Activated effector memory CD4-positive, alpha-beta T cell treated with anti-CD3 and anti-CD28 coated beads, Interleukin-2, amount 50 U/mL, for 16 hours (primary cell): Measurements from ENCODE around the gene SNN.

ENCODE experiments used
- DNase-seq: peaks from one replicate; pipeline ENCODE4 v3.0.0-alpha.2; 2020

Gene SNN

DNA sequence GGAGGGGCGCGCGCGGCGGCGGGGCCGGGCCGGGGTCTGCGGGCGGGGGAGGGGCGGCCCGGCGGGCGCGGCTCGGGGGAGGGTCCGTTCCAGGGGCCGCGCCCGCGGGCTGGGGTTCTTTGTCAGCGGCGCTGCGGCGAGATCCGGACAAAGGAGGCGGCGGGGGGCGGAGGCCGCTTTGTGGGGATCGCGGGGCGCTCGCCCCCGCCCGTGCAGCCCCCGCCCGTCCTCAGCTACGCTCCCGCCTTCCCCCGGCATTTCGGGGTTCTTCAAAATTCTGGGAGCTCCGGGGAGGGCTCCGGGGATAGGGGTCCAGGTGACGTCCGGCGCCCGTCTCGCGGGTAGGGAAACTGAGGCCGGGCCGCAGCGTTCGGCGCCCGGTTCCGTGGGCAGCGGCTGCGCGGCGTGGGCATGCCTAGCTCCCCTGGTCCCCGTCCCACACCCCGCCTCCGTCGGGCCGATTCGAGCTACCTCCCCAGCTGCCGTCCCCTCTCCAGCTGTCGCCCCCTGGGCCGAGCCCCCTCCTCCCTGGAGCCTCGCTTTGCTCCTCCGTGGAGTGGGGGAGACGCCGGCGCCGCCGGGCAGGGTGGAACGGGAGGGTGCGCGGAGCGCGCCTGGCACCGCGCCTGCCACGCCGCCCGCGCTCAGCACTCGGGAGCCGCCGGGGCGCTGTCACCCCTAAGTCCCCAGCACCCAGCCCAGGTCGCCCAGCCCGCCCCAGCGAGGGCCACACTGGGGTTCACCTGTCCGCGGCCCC is 546 bp downstream of the SNN start:
- peak; percentile 72 for DNase-seq

DNA sequence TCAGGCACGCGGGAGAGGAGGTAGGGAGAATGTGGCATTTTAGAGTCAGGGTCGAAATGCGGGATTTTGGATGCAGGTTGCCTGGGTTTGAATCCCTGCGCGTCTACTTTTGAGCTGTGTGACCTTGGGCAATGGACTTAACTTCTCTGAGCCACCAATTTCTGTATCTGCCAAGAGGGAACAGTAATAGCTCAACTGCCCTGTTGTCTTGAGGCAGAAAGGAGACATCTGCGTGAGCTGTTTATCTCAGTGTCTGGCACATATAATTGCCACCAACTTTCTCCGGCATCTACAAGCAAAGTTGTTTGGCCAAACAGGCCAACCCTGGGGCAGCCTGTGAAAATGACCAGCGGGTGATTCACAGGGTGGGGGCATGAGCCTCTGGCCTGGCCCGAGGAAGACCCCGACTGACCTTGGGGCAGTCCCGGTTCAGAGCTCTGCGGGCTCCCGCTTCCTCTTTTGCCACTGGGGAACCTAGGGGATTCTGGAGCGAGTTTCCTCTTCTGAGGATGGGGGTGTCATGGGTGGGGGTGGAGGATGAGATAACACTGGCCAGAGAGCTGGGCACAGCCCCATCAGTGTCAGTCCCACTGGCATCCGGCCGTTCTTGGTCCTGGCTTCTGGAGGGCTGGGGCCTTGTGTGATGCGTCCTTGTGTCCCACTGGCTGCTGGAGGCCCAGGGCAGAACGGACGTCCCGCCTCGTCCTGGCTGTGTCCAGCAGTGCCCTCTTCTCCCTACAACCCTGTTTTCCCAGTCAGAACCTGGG is 1.3 kb downstream of the SNN start:
- no peak for DNase-seq

DNA sequence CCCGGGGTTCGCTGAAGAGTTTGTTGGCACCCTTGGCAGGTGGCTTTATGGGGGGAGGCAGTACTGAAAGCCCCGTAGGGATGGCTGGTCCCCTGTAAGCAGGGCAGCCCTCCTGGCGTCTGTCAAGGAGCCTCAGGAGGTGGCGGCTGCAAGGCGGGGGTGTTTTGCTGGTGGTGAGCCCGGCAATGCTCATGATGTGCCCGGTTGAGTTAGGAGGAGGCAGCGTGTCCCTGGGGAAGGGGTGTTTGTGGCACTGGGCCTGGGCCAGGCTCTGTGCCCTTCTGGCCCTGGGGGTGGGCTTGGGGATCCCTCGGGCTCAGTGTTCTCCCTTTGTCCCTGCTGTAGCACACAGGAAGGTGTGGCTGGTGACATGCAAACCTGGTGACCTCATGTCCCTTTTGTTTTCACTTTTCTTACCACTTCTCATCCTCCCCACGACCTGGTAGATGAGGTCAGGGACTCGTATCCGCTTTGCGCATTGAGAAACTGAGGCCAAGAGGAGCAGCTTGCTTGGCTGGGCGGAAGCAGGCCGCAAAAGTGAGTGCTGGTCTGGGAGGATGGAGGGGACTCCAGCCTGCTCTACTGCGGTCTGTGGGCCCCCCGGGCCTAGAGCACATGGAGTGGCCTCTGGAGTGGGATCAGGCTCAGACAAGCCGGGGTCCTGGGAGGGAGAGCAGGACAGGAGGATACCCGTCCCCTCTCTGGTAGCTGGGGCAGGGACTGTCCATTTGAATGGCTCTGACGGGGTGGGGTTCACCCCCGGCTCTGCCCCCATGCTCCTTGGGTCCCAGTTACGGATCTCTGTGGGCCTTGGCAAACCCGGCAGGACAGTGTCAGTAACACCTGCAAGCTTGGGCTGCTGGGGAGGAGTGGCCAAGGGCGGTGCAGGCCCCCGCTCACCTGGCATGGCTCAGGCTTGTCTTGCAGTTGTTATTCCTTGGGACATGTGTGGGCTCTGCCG is 2.2 kb downstream of the SNN start:
- no peak for DNase-seq

DNA sequence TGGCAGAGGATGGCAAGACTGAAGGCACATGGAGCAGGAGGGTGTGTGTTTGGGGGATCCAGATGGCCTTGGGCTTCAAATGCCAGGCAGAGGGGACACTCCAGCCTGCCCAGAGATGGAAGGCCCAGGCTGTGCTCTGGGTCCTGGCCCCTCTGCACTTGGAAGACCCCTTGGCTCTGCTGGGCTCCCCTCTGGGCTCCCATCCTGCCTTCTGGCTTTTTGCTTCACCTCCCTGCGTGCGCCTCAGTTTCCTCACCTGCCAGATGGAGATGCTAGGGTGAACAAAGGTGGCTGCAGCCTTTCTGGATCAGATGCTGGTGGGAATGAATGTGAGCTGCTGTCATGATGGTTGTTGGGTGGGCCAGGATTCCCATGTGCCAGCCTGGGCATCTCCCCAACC is 3.0 kb downstream of the SNN start:
- DNase-seq = no peak

DNA sequence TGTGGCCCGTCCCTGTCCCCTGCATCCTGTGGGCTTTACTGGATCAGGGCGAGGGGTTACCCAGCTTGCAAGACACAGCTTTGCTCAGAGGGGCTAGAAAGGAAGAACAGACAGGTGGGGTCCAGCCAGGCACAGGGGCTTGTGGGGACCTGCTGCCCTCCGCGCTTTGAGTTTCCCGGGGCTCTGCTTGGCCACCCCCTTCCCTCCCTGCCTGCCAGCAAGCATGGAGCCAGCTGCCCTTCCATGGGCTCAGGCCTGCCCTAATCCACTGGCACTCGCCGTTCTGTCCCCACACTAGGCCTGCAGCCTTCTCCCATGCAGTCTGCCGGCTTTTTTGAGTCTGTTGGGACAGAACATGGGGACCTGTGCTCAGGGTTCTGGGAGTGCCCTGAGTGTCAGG is 3.4 kb downstream of the SNN start:
- no peak for DNase-seq

DNA sequence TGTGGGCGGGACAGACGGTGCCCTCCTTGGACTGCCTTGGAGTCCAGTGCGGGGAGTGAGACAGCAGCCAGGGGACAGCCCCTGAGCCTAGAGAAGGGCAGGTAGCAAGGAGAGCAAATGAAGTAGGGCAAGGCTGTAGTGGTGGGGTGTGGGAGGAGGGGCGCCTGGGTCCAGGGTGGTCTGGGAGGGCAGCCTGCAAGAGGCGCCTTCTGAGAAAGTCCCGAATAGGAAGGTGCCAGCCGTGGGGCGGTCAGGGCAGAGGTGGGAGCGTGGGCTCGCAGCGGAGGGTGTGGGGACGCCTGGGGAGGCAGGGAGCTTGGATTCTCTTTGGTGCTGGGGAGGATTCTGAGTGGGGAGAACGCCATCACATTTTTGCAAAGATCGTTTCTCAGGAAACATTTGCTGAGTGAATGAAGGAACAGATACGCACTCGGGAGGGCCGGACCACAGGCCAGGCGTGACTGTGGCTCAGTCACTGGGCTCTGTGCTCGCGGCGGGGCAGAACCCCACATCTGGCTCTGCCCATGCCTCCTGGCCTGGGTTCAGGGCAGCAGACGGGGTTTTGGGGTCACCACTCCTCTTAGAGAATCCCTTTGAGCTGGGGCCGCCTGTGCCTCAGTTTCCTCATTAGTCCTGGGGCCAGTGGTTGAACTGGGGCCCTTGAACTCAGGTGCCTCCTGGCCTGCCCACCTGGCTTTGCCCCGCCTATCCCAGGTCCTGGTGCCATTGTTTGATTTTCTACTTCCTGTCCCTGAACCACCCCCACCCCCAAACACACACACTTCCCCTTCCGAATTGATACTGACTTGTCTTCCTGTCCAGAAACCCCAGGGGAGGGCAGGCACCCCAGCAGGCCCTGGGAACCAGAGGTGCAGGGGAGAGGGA is 4.2 kb downstream of the SNN start:
- DNase-seq = no peak

DNA sequence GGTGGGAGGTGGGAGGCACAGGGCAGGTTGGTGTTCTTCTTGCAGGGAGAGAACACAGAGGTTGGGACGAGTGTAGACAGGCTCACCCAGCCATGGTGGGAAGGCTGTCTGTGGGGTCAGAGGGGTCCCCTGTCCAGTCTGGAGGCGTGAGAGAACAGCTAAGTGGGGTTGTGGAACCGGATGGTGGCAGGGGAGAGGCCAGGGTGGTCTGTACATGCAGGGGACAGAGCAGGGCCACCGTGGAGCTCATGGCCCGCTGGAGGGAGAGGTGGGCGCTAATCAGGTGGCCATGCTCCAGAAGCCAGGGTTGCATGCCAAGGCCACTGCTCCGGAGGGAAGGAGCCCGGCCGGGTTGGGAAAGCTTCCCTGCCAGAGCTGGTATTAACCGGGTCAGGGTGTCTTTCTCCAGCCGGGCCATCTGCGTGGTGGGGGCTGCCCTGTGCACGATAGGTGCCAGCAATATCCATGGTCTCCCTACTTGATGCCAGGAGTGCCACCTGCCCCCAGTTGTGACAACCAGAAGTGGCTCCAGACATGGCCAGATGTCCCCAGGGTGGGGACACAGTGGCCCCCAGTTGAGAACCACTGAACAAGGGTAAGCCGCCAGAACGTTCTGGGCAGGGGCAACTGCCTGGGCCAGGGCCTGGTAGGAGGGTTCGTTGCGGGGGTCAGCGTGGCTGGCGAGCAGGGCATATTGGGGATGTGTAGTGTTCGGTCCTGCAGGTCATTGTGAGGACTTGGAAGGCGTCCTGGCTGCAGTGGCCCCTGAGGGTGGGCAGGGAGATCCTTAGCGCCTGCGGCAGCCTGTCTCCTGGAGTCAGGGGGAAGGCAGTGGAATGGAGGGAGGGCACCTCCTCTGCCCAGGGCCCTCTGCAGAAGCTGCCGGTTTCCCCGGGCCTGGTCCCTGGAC is 5.1 kb downstream of the SNN start:
- DNase-seq = no peak

DNA sequence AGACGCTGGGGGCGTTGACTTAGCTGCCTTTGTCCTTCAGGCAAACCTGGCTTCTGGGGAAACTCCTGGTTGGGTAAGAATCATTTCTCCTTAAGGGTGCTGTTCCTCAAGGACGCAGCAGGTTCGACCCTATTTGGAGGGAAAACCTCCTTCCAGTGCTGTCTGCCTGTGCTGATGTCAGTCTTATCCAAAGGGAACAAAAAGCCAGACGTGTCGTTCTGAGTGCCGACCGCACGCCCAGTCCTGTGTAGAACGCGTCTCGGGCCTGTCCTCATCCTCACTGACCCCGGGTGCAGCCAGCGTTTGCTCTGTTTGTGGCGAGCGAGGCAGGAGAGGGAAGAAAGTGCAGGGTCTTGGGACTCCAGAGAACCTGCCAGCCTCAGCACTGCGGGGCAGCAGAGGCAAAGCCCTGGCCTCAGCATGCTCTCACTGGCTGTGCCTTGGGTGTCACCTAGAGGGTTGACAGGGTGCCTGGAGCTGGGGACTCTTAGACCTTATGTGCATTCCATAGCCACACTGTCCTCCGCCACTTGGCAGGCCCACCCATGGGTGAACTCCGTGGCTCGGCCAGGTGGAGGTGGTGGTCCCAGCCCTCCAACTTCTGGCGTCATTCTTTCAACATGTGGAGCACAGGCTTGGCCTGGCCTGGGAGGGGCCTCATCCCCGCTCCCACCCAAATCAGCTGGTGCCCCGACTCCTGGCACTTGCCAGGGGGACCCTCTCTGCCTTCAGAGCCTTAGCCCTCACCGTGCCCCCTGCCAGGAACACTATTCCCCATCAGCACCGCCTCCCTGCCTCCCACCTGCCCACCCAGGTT is 6.0 kb downstream of the SNN start:
- DNase-seq = no peak

DNA sequence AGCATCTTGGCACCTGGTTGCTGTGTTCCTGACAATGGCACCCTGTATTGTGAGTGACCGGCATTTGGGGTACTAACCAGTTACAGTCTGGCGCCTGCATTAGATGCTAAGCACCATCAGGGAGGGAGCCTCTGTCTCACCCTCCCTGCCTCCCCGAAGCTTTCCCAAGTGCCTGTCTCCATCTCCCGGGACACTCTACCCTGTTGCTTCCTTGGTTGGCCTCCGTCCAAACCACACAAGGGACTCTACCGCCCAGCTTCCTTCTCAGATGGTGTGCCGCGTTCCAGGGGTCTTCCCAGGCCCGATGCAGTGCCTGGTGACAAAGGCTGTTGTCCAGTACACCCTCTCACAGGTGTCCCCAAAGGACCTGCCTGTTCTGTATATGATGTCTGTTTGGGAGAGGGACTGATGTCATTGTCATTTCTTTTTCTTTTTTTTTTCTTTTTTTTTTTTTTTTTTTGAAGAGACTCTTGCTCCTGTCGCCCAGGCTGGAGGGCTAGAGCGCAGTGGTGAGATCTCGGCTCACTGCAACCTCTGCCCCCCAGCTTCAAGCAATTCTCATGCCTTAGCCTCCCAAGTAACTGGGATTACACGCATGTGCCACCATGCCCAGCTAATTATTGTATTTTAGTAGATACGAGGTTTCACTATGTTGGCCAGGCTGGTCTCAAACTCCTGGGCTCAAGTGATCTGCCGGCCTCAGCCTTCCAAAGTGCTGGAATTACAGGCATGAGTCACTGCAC is 6.7 kb downstream of the SNN start:
- no peak for DNase-seq

DNA sequence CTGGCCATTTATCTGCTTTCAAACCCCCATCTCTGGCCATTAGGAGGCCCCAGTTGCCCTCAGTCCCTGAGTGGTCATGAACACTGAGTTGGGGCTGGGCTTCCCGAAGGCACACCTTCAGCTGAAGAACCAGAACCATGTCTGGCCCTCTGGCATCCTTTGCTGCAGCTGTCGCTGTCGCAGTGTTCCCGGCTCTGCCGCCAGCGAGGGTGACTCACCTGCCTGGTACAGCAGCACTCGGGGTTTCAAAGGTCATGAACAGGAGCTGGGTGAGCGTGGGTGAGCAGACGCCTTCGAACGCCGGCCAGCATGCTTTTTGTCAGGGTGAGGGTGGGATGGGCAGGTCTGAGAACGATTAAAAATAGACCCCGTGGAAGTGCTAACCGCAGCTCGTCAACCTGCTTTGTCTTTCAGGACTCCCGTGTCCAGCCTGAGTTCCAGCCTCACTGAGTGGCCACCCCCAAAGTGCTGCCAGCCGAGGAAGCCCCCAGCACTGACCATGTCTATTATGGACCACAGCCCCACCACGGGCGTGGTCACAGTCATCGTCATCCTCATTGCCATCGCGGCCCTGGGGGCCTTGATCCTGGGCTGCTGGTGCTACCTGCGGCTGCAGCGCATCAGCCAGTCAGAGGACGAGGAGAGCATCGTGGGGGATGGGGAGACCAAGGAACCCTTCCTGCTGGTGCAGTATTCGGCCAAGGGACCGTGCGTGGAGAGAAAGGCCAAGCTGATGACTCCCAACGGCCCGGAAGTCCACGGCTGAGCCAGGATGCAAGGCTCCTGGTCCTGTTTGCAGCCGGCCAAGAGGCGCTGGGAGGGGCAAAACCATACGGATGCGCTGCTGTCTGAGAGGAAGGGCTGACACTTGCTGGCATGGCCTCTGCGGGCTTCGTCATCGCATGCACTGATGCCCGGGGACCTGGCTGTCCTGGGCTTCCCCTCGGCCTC is 7.6 kb downstream of the SNN start:
- peak; percentile 78 for DNase-seq

DNA sequence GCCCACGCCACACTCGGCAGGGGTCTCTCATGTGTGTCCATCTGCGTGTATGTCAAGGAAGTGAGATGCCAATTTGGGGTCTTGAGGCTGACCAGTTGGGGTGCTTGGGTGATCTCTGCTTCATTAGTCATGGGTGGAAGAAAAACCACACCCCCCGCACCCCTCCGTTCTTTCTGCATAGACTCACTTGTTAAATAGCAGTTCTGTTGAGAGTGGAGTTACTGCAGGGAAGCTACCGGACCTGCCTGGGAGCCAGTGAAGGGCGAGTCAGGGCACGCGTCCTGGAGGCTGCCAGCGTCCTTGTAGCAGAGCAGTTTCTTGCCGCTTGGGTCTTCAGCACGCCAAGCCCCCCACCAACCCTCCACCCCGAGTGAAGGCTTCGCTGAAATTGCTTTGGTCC is 8.5 kb downstream of the SNN start:
- no peak for DNase-seq

DNA sequence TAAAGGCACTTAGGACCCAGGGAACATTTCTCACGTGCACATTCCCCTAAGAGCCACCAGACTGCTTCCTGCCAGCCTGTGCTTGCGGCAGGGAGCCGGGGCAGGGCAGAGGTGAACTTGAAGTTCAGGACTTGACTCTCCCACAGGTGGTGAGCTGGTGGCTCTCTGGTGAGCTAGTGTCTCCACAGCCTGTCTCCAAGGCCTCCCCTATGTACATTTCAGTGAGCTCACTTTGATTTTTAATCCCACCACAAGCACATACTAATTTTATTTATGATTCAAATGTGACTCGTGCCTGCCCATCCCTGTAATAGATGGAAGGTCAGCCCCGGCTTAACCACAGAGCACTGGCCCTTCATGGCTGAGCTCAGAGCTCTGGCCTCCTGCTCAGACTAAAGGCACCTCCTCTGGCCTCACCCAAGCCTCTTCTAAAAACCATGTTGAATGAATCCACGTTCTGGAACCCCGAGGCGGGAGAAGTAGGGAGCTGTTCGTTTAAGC is 9.2 kb downstream of the SNN start:
- DNase-seq = no peak

DNA sequence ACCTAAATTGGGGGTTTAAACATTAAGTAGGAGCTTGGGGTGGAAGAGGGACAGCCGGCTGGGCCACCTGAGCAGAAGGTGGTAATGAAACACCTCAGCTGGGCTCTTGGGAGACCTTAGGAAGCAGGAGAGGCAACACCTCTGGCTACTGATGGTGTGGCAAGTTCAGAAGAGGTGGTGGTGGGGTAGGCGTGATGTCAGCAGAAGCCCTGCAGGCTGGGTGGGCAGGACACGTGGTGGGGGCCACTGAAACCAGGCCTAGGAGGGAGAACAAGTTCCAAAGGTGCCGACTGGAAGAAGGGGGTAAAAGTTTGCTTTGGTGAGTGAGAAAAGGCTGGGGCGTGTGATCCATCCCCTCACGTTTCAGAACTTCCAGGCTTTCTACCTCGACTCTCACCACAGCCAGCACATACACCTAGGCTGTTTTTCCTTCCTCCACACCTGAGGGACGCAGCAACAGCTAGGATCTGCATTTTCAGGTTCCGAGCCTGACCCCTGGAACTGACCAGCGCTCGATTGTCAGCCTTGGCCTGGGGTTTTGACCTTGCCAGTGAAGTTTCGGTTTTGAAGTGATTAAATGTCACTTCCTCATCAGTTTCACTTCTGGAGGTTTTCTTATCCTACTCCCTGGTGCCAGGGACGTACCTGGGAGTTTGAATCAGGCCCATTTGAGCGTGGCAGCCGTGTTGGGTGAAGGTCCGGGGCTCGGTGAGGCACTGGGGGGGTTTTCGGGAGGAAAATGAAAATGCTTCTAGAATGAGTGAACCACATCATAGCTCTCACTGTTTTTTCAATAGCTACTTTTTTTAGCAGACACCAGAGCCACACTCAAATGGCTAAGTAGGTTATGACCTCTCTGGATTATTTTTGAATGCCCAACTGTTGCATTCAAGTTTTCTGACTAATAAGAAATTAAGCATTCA is 10.0 kb downstream of the SNN start:
- DNase-seq = no peak

DNA sequence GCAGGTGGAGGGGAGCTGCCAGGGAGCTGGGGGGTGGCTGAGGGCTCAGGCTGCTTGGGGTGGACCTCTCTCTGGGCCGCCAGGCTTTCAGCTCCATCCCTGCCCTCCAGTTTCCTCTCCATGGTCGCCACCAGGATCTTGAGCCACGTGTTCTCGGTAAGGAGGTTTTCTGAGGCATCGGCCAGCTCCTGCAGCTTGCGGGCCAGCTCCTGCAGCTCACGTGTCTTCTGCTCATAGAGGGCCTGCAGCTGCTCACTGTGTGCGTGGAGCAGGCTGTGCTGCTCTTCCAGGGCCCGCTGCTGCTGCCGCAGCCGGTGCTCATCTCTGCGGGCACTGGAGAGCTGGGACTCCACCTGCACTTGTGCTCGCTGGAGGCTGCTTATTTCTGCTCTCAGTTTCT is 11.0 kb downstream of the SNN start:
- DNase-seq = no peak

DNA sequence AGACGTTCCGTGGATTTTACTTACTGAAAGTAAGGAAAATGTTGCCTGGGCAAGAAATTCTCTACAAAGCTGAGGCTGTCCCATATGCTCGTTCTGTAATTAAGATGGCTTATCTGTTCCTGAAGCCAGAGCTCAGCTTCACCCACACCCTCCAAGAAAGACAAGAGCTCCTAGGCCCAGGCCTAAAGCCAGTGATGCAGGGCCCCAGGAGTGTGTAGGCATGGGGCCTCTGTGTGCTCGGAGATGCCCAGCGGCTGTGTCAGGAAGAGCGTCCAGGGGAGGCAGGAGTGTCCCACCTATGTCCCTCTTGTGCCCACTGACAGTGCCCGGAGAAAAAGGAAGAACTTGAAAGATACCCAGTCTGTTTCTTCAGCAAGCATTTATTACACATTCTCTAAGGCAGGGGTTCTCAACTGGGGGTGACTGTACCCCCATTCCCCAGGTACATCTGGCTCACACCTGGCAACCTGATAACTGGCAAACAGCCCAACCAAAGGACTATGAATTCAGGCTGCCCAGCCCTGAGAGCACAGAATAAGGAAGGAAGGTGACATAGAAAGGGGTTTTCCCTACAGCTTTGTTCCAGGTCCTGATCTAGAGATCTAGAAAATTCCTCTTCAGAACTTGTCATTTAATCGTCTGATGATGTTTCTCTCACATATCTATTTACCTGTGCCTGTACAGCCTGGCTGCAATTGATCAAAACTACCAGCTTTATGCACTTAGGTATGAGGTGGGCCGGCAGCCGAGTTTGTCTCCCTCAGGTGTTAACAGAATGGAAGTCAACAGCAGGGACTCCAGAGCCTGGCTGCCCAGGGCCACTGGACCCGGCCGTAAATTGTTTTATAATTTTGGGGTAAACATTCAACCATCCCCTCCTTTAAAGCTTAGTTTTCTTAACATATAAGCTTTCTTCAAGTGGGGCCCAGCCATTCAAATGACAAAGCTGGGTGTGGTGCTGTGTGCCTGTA is 12.0 kb downstream of the SNN start:
- DNase-seq = no peak

DNA sequence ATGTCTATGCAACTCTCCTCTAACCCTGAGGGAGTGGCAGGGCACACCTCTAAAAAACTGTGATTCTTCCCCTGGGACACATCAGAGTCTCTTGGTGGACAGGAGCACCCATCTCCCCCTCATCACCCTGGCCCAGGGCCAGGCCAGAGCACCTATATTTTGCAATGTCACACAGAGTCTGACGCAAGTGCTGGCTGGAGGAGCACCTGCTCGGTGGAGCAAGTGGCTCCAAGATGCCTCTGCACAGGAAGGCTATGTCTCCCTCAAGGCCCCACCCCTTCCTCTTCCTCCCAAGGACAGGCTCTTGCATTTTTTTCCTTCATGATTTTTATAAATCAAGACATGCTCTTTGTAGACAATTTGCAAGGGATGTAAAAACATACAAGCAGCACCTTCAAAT is 13.3 kb downstream of the SNN start:
- no peak for DNase-seq
